Heart right ventricle (tissue), 16 donors: ENCODE results near the gene PCDHGB4. TPM values are rescaled to one million over a fixed set of nuclear protein-coding genes. Genes with fewer than 3 reads are reported as not detected.

Source experiments
- ATAC-seq, 8 donors: fragments of 200-7000 bp; cut with Tn5 transposase; one replicate each; pipeline ENCODE4 v1.9.1; 2020; ENCODE audit warnings: mild to moderate bottlenecking in 8 of 8, moderate library complexity in 8 of 8, moderate number of reproducible peaks in 1 of 8
- DNase-seq, 2 donors: peaks; one replicate each; pipeline ENCODE4 v3.0.0-alpha.2; 2020
- H3K27ac ChIP-seq, 10 donors: fragments of 200-600 bp; sonication (generic) in 2 of 10; one replicate each; pipeline versions ENCODE4 v1.5.0 to v1.8.0; 2020 to 2022; ENCODE audit warnings: mild to moderate bottlenecking in 3 of 10
- H3K27me3 ChIP-seq, 7 donors: fragments of 200-600 bp; one replicate each; pipeline ENCODE4 v1.8.0; 2021 to 2022; ENCODE audit warnings: mild to moderate bottlenecking in 2 of 7
- H3K36me3 ChIP-seq, 9 donors: fragments of 200-600 bp; sonication (generic) in 1 of 9; one replicate each; pipeline versions ENCODE4 v1.5.0 to v1.8.0; 2020 to 2022; ENCODE audit warnings: mild to moderate bottlenecking in 2 of 9
- H3K4me1 ChIP-seq, 9 donors: fragments of 200-600 bp; sonication (generic) in 1 of 9; one replicate each; pipeline versions ENCODE4 v1.5.0 to v1.8.0; 2020 to 2022; ENCODE audit warnings: mild to moderate bottlenecking in 4 of 9
- H3K4me3 ChIP-seq, 10 donors: fragments of 200-600 bp; sonication (generic) in 2 of 10; one replicate each; pipeline versions ENCODE4 v1.5.0 to v1.8.0; 2020 to 2022; ENCODE audit warnings: mild to moderate bottlenecking in 7 of 10, moderate library complexity in 2 of 10
- H3K9me3 ChIP-seq, 11 donors: fragments of 200-600 bp in 10 of 11; sonication (generic) in 2 of 11; one replicate each; pipeline versions ENCODE4 v1.5.0 to v1.8.0; 2013 to 2022; ENCODE audit warnings: mild to moderate bottlenecking in 2 of 11, control low read depth in 1 of 11, moderate library complexity in 1 of 11
- WGBS, 2 donors: extraction: QIAGEN DNeasy Blood & Tissue Kit; methylation state at CpG; one replicate each; pipeline ENCODE4 v1.1.7; 2013; ENCODE audit warnings: inconsistent platforms in 1 of 2; 5-methylcytosine and 5-hydroxymethylcytosine counted together
- intact Hi-C, 10 donors: fragments of 100-400 bp; cut with DNase I; formaldehyde crosslinking; loops; one replicate each; pipeline versions ENCODE4 v1.11.1 to v1.14.2; 2022
- polyA plus RNA-seq, 2 donors: library from polyadenylated mRNA; stranded (reverse); fragments of 200-250 nt; gene quantifications; one replicate each; pipeline ENCODE4 v1.2.3, GENCODE V29; 2013
- total RNA-seq, 10 donors: library from RNA; stranded (reverse); fragmentation: NEBNext Ultra II Directional in 3 of 10; extraction: Animal tissue kit (Norgen Biotek cat#: 25700) in 3 of 10; gene quantifications; one replicate each; pipeline versions ENCODE4 v1.2.1 to v1.2.4, GENCODE V29; 2021 to 2023
- TF ChIP-seq, protein P1 (sequence below), 9 donors: fragments of 200-600 bp; sonication (generic) in 2 of 9; IDR thresholded peaks; one replicate each; pipeline versions ENCODE4 v1.5.0 to v1.8.0; 2021 to 2022; ENCODE audit warnings: antibody characterized with exemption in 9 of 9, mild to moderate bottlenecking in 5 of 9, moderate library complexity in 1 of 9
- donor health status: Arrhythmogenic right ventricular cardiomyopathy.
- donor health status: ischemic (EF 13 %, LVEDD 7.1; RV severe dilation, severe dysfunction).
- donor health status: healthy with polysubstance abuse.
- donor health status: DM: no; HTN: yes; CAD: no.
- donor health status: DM: no; HTN: no; CAD: no.
- donor health status: ischemic (EF 25% LVEDD 6.9; RV normal size, moderate dysfunction).
- donor health status: ischemic (EF 25% LVEDD 5.7; RV mildly dilated, moderate dysfunction).
- donor health status: healthy.
- donor health status: DM: yes; HTN: yes; CAD: no.
- donor health status: Ischemic cardiomyopathy.
- donor health status: ischemic (EF 35%, LVEDD 5.7; RV mildly dilated, moderate dysfunction).
- donor health status: nonischemic (EF 11% LVEDD 7.7; RV severe dilation, severe dysfunction).
- donor health status: DM: yes; HTN: yes; CAD: no.
- donor health status: PGD.
- donor health status: ischemic (EF 29% LVEDD 5.4; RV normal size, mild dysfunction).
- donor health status: nonischemic (EF 23%, LVEDD 6.1; RV moderate dilation, normal function).

PCDHGB4 gene
- total and polyA plus RNA-seq, 12 donors = 0.96 to 10.9 (median 7.1) TPM

DNA sequence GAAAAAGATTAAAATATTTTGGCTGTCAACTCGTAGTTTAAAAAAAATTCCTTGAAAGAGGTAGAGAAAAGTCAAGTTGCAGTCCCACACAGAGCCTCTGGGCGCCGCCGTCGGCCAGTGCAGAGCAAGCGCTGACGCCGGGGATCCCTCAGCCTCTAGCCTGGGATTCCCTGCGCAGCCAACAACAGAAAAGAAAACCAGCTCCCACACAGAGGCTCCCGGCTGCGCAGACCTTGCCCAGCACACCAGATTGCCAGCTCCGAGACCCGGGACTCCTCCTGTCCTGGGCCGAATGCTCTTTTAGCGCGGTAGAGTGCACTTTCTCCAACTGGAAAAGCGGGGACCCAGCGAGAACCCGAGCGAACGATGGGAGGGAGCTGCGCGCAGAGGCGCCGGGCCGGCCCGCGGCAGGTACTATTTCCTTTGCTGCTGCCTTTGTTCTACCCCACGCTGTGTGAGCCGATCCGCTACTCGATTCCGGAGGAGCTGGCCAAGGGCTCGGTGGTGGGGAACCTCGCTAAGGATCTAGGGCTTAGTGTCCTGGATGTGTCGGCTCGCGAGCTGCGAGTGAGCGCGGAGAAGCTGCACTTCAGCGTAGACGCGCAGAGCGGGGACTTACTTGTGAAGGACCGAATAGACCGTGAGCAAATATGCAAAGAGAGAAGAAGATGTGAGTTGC, 30.1 kb downstream of the PCDHGB4 start, which contains the start of gene PCDHGB7:
Gene PCDHGB7 (plus strand): TSS at position 184 of the 679 bp plus-strand sequence. CDS start 183 bp downstream, at position 367.
- ATAC-seq (peak; percentile 90 to 94 (median 94)), DNase-seq (peak; percentile 66 to 79)
- TF ChIP-seq, protein P1, sequence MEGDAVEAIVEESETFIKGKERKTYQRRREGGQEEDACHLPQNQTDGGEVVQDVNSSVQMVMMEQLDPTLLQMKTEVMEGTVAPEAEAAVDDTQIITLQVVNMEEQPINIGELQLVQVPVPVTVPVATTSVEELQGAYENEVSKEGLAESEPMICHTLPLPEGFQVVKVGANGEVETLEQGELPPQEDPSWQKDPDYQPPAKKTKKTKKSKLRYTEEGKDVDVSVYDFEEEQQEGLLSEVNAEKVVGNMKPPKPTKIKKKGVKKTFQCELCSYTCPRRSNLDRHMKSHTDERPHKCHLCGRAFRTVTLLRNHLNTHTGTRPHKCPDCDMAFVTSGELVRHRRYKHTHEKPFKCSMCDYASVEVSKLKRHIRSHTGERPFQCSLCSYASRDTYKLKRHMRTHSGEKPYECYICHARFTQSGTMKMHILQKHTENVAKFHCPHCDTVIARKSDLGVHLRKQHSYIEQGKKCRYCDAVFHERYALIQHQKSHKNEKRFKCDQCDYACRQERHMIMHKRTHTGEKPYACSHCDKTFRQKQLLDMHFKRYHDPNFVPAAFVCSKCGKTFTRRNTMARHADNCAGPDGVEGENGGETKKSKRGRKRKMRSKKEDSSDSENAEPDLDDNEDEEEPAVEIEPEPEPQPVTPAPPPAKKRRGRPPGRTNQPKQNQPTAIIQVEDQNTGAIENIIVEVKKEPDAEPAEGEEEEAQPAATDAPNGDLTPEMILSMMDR (IDR thresholded peaks at IDR 0.05) = peak; percentile 62 to 83 (median 76)
- Histone ChIP-seq H3K27me3 (peaks cover 0 to 100% (median 0%) of the 10 kb centered on the region in 7 donors), H3K4me3 (peak within 1 kb of the TSS; percentile 20 to 55 (median 51)), H3K4me1 (peaks cover 0 to 37% (median 5%) of the 10 kb centered on the region in 9 donors), H3K9me3 (peaks cover 0 to 100% (median 63%) of the 10 kb centered on the region in 11 donors), H3K36me3 (peaks cover 0 to 42% (median 0%) of the 10 kb centered on the region in 9 donors), H3K27ac (peak within 1 kb of the TSS in 9 of 10 donors; percentile 30 to 78 (median 56))
- 12 to 13% methylated on average over 40 to 46 of the region's 47 CpGs for WGBS, 2 donors
- intact Hi-C loops = loop anchor here in 9 of 10 donors (1.0 to 10.0 kb wide), 9 partner anchors 105 to 203 kb away; partner anchors contain the start of gene PCDHB13 (in 1 of the 9)

DNA sequence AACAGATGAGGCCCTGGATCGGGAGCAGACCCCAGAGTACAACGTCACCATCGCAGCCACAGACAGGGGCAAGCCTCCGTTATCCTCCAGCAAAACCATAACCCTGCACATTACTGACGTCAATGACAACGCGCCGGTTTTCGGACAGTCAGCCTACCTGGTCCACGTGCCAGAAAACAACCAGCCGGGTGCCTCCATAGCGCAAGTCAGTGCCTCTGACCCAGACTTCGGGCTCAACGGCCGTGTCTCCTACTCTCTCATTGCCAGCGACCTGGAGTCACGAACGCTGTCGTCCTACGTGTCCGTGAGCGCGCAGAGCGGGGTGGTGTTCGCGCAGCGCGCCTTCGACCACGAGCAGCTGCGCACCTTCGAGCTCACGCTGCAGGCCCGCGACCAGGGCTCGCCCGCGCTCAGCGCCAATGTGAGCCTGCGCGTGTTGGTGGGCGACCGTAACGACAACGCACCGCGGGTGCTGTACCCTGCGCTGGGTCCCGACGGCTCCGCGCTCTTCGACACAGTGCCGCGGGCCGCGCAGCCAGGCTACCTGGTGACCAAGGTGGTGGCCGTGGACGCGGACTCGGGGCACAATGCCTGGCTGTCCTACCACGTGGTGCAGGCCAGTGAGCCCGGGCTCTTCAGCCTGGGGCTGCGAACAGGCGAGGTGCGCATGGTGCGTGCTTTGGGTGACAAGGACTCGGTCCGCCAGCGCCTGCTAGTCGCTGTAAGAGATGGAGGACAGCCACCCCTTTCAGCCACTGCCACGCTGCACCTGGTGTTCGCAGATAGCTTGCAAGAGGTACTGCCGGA, 31.8 kb downstream of the PCDHGB4 start:
- Histone ChIP-seq H3K4me1 (peaks cover 0 to 25% (median 6%) of the 10 kb centered on the region in 9 donors), H3K27ac (no peak overlapping the region), H3K27me3 (peaks cover 0 to 100% (median 0%) of the 10 kb centered on the region in 7 donors), H3K9me3 (peaks cover 0 to 100% (median 67%) of the 10 kb centered on the region in 11 donors), H3K4me3 (no peak overlapping the region), H3K36me3 (peaks cover 0 to 34% (median 0%) of the 10 kb centered on the region in 9 donors)
- 38 to 45% methylated on average over 74 of the region's 74 CpGs for WGBS, 2 donors
- no peak for DNase-seq
- peak in 1 of 8 donors; percentile 29 for ATAC-seq
- intact Hi-C loops = loop anchor here in 8 of 10 donors (5.0 to 10.0 kb wide), 7 partner anchors 103 to 204 kb away; partner anchors contain the start of gene PCDHB13 (in 1 of the 8)
- TF ChIP-seq, protein P1 (IDR thresholded peaks at IDR 0.05) = no peak

DNA sequence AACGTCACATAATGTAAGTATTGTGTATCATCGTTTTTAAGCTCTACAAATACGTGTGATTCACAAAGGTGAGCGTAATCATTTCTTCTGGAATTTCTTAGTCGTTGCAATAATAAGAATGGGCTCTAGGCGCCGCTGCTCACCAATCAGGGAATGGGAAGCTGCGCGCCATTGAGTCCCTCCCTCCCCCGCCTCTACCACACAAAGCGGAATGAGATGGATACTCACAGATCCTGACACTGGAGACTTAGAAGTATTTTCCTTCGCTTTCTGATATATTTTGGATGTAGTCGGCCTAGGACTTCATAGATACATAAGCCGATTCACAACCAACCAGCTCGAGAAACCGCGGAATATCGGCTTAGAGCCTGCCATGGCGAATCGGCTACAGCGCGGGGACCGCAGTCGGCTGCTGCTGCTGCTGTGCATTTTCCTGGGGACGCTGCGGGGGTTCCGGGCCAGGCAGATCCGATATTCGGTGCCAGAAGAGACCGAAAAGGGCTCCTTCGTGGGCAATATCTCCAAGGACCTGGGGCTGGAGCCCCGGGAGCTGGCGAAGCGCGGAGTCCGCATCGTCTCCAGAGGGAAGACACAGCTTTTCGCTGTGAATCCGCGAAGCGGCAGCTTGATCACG, 33.5 kb downstream of the PCDHGB4 start, which contains the start of gene PCDHGA11:
Gene PCDHGA11 (plus strand): TSS at position 197 of the 634 bp plus-strand sequence. CDS start 177 bp downstream, at position 374.
- no peak for DNase-seq
- peaks cover 0 to 100% (median 66%) of the 10 kb centered on the region in 11 donors for H3K9me3 ChIP-seq
- peaks cover 0 to 99% (median 0%) of the 10 kb centered on the region in 7 donors for H3K27me3 ChIP-seq
- H3K27ac ChIP-seq = no peak within 1 kb of the TSS
- peak within 1 kb of the TSS in 9 of 10 donors; percentile 6 to 42 (median 34) for H3K4me3 ChIP-seq
- peaks cover 0 to 25% (median 6%) of the 10 kb centered on the region in 9 donors for H3K4me1 ChIP-seq
- TF ChIP-seq, protein P1 (IDR thresholded peaks at IDR 0.05) = peak; percentile 23 to 60 (median 49)
- peak in 4 of 8 donors; percentile 34 to 60 (median 42) for ATAC-seq
- intact Hi-C loops = loop anchor here in 4 of 10 donors (2.0 to 10.0 kb wide), 4 partner anchors 54 to 104 kb away; partner anchors contain the start of gene PCDHGA3 (in 1 of the 4)
- 27 to 30% methylated on average over 42 of the region's 42 CpGs for WGBS, 2 donors
- peaks cover 0 to 47% (median 0%) of the 10 kb centered on the region in 9 donors for H3K36me3 ChIP-seq
